ENCODE data around the gene MGMT.

MGMT gene

GRCh38 chr10:129697463-129698247 is 230.6 kb downstream of the MGMT start:
- DNase-seq, result no peak

DNA sequence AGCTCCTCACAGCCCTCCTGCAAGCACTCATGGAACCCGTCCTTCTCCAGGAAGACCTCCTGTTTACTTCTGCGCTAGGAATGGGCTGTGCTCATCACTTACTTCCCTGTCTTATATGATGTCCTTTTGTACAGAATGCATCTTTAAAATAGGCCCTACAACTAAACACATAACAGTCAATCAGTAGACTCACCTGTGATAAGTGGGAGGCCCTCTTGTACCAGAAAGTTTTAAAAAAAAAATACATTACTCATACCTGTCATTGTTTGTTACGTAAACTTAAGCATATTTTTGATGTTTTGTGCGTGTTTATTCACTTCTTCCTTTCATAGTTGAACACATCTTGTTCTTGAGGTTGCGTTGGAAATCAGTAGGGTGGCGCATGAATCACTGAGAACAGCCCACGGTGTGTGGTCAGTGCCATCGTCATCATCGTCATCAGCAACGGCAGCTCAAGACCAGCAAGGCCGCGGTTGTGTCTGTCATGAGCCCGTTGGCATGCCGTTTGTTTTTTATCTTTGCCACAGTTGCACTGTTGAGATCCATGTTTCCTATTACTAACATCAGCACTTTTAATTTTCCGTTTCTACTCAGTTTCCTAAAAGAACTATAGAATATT is 232.8 kb downstream of the MGMT start:
- no peak for DNase-seq

DNA sequence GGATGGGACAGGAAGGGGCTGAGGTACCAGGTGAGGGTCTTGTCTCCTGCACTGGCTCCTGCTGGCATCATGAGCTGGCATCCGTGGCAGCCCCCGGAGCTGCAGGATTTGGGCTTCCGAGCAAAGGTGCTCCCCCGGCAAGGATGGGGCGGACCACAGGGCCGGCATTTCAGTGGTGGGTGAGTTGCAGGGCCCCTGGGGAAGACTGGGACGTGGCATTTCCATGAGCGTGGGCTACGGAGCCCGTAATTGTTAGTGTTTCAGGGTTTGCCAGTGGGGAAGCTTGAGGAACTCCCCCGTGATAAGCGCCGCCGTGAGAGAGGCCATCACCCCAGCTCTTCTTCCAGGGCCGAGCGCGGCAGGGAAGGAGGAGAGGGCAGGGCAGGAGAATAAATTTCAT is 235.6 kb downstream of the MGMT start:
- no peak for DNase-seq

DNA sequence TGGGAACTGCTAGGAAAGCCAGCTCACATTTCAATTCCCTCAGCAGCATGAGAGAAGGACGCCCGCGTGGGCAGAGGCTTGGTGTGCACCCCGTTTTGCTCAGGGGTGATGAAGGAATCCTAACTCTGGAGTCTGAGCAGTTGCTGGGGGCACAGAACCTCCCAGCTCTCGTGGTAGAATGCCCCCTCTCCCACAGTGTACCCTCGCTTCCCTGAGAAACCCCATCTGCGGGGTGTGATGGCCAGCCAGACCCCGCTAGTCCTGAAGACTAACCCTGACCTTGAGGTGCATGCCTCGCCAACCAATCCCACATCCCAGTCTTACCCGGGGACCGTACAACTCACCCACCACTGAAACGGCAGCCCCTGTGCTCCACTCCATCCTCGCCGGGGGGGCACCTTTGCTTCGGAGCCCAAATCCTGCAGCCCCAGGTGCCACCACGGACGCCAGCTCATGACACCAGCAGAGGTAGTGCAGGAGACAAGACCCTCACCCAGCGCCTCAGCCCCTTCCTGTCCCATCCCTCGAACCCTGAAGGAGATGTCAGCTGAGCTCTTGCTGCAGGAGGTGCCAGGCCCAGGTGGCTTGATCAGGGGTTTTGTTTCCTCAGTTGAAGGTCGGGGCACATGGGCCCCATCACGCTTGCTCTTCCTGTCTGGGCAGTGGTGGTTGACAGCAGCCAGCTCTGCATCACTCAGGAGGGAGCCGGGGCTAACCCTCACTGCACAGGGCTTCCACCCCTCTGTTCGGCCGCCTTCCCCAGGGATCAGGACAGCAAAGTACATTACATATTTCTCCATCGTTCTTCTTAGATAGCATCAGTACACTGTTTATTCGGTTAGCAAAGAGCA is 236.5 kb downstream of the MGMT start:
- DNase-seq, result no peak

DNA sequence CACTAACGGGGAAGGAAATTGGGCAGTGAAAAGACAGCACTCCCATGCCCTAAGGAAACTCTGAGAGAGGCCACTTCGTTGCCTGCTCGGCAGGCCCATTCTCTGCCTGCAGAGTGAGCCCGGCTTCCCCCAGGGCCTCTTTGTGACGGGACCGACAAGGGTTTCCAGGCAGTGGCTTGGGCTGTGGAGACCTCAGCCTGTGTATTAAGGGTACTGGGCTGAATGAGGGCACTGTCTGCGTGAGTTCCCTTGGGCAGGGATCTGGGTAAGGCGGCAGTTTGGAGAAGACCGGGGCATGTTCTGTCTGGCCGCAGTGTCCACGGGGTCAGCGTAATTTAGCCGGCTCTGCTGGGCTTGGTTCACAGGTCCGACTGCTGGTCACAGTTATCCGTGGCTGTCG is 237.2 kb downstream of the MGMT start:
- no peak for DNase-seq

DNA sequence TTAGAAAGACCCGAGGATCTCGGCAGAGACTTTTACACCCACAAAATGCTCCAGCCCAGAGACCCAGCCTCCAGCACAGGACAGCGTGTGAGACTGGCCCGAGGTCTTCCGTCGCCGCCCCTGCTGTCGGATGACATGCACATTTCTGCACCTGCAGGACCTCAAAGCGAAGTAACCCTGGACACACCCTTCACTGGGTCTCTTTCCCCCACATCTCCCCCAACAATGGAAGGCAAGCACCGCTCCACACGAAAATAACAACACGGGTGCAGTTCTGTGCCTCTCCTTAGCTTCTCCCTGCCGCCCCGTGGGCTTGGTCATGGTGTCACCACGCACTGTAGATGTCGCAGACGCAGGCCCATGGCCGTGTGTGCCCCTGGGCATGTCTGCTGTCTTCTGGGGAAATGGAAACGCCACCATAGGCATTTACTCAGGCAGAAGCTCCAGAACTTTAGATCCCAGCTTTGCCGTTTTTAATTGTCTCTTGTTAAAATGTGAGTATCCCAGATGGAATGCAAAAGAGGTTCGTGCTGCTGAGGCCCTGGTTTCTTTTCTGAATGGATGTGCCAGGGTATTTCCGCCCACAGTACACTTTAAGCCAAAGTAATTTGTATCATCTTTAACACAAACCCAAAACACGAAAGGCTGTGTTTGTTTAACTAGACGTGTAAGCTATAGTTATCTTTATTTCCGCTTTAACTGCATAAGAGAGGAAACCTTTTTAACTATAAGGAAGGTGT is 237.9 kb downstream of the MGMT start:
- DNase-seq, result no peak

- DNase-seq, result no peak
Observed at GRCh38 chr10:129705676-129706075, 238.6 kb downstream of the MGMT start.

DNA sequence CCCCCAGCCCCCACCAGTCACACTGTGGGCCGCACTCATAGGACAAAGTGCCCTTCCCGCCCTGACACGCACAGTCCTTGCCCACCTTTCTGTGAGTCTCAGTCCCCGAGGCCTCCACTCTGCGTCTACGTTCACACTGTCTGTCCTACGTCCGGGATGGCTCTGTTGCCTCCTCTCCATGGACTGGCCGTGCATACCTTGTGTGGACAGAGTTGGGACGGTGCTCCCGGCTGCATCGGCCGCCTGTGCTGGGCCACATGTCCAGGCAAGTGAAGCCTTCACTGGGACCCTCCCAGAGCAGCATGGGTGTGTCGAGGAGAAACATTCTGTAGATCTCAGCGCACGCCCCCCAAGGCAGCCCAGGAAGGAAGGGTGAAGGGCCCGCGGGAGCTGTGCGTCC is 239.0 kb downstream of the MGMT start:
- no peak for DNase-seq

DNA sequence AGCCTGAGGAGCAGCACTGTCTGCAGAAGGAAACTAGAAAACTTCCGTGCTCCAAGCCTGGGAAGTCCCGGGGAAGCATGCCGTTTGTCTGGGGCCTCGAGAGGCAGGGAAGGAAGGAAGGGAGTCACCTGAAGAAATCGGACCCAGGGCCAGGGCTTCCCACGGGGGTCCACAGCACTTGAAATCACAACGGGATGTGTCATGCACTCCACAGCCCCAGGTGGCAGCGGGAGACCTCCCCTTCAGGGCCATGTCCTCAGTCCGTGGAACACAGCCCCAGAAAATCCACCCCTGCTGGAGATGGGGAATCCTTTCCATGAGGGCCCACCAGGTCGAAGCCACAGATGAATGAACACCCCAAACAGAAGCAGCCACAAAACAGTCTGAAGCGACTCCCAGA is 239.5 kb downstream of the MGMT start:
- DNase-seq, result no peak

- DNase-seq, result no peak
Observed at GRCh38 chr10:129707406-129708388, 240.7 kb downstream of the MGMT start.

DNA sequence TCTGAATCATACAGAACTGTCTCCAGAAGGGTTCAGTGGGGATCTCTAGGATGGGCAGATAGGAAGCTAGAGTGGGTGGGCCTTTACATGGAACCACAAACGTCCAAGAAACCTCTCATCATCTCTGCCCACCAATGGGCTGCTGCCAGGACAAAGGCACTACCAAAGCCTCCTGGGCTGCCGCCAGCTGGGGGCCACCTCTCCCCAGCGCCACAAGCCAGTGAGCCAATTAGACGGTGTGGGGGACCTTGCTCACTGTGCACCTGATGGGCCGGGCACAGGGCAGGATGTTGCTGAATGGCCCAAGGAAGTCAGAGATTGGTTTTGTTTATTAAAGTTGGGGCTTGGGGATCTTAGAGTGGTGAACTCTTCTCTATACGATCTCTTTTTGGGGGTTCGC is 242.1 kb downstream of the MGMT start:
- no peak for DNase-seq

DNA sequence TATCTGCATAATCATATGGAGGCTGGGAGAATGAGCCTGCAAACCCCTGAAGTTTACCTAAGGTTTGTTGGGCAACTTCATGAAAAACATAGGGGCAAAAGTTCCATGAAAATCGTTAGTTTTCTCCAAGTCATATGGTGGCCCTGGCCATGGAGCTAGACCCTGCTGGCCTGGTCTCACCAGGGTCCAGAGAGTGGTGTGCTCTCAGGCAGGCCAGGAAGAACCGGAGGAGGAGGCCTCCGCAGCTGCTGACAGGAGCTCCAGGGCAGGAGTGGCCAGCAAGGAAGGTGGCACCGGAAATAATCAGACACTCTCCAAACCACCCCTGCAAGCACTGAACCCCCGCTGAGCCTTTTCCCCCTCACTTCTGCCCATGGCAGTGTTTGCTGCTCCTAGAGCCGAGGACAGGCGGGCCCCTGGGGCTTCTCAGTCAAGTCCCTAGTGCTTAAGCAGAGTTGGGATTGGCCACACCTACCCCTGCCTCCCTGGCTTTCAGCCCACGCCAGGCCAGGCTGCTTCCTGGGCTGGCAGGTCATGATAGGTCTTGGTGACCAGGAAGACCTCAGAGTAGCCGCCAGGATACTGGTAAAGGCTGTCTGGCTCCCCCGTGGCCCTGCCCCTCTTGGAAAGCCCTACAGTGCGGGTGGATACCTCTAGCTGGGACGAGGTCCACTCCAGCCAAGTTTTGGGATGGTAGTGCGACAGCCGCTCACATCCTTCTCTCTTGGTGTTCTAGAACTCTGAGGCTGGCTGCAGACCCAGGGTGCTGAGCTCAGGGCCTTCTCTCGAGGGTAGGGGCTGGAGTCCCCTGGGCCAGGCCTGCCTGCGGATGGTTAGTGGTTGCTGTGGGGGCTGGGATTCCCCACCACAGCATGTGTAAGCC is 242.8 kb downstream of the MGMT start:
- no peak for DNase-seq

GRCh38 chr10:129710510-129710847 is 243.4 kb downstream of the MGMT start:
- no peak for DNase-seq

- DNase-seq, result no peak
Observed at GRCh38 chr10:129711291-129711690, 244.2 kb downstream of the MGMT start.

DNA sequence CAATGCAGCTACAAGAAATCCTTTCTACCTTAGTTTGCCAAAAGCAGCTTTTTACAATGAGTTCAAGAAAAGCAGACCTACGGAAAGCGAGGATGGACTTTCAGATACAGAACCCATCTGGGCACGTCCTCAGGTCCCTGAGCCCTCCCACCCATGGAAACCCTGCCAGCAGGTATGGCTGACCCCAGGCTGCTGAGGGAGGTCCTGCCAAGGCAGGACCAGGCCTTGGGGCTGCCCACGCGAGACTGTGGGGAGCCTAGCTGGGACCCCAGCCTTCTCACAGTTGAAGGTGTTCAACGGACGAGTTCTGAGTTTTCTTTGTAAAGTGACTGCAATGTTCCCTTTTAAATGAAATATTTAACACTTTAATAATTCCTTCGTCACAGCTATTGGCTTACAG is 245.0 kb downstream of the MGMT start:
- DNase-seq, result no peak

DNA sequence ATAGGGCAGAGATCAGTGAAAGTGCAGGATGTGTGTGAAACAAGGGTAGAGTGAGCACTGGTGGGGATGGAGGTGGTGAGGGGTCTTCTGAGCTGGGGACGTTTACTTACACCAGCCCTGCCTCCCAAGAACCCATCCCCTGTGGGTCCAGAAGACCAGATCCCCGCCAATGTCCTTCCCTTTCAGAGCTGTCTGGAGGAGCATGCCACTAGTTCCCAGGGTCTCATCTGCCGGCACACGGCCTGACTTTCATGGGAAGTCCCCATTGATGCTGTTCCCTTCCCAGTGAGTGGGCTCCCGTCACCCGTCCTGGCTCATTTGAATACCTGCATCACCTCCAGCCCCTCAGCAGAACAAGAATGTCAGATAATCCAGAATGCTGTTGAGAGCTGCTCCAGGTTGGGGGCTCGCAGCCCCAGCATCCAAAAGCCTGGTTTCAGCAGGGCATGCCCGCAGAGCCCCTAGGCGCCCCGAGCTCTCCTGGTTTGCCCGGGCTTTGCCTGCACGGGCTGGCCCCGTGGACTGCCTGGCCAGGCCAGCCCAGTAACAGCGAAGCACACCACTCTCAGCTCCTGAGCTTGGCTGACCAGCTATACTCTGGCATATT is 246.7 kb downstream of the MGMT start:
- no peak for DNase-seq

- no peak for DNase-seq
Observed at GRCh38 chr10:129715805-129716204, 248.8 kb downstream of the MGMT start.

DNA sequence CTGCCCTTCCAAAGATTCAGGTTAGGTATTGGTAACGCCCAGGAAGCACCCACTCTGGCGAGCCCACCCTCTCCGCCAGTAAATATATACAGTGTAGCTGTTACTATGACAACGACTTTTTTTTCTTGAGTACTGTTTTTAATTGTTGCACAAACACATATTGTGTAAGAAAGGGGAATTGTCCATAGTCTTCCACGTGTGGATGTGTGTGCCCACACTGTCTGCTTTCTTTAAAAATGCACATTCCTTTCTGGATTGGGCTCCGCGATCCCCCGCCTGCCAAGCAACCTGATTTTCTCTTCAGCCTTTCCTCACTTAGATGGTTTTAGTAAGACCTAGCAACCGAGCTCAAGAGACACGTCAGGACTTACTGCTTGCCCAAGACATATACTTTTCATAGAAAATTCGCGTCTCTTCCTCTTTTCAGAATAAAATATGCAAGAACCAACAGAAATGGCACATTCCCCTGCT is 249.2 kb downstream of the MGMT start:
- no peak for DNase-seq

GRCh38 chr10:129716881-129717280 is 249.8 kb downstream of the MGMT start:
- DNase-seq, result no peak

- DNase-seq, result no peak
Observed at GRCh38 chr10:129717816-129718547, 250.9 kb downstream of the MGMT start.

All from activated CD8-positive, alpha-beta memory T cell treated with anti-CD3 and anti-CD28 coated beads, Interleukin-2, amount 50 U/mL, for 48 hours (primary cell).